Measurements from ENCODE around the gene CS.
"Not testable (repeated sequence)": the region's sequence is repeated elsewhere in the genome, so short reads cannot be mapped to it uniquely, and the experiment has no call there.

Gene CS

DNA sequence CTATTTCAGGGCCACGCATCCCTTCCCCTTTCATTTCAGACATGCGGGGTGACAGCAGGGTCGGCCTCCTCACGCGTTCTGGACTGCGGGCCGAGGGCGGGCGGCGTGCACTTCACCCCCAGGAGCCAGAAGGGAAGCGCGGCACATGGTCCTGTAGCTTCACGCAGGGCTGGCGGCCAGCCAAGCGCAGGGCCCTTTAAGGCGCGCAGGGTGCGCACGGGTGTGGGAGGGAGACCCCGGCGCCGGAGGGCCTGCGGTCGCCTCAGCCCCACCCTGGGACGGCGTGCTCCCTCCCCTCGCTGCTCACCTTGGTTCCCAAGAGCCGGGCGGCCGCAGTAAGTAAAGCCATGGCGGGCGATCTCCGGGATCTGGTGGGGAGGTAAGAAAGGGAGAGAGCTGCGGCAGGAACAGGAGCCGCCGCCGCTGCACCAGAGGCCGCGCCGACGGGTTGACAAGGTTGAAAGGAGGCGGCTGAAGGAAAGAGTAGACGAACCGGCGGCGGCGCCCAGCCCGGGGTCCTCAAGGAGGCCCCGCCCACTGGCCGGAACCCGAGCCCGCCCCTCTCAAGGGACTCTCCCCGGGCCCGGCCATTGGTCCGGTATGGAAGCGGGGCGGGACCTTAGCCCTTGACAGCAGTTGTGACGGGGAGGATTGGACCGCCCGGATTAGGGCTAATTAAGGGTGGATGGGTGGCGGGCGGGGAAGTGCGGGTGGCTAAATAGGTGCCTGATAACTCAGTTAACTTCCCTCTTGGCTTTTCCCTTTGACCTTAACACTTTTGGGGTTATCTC is at the start of gene CS:
Gene CS (minus strand): TSS at position 478 of the 791 bp plus-strand sequence. CDS start 129 bp downstream, at position 349.
- intact Hi-C loops (cut with DNase I): loop anchor here (5.0 kb wide), 1 partner anchor 43 kb away; the partner anchor contains the start of gene ANKRD52
- DNase-seq: peak; percentile 97 to 100 (median 99)

DNA sequence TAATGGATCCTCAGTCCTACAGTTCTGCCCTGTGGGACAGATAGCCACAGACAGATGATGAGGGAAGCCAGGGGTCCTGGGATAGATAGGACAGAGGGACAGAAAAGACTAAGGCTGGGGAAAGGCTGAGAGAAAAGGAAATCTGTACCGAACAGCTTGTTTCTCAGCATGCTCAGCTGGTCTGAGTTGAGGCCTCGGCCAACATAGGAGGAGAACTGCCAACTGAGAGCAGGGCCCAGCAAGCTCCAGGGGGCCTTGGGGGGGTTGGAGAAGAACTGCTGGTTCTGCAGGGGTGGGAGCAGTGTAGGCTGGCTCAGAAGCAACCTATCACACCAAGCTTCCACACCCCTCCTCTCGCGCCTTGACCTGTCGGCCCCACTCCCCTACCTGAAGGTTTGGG is 48.6 kb upstream of the CS start:
- no peak for DNase-seq
- intact Hi-C loops (cut with DNase I): no loop called here

DNA sequence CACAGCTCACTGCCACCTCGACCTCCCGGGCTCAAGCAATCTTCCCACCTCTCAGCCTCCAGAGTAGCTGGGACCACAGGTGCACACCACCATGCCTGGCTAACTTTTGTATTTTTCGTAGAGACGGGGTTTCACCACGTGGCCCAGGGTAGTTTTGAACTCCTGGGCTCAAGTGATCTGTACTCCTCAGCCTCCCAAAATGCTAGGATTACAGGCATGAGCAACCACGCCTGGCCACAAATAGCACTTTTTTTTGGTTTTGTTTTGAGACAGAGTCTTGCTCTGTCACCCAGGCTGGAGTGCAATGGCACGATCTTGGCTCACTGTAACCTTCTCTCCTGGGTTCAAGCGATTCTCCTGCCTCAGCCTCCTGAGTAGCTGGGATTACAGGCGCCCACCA is 47.1 kb upstream of the CS start:
- intact Hi-C loops (cut with DNase I); DNase-seq: not testable (repeated sequence)

DNA sequence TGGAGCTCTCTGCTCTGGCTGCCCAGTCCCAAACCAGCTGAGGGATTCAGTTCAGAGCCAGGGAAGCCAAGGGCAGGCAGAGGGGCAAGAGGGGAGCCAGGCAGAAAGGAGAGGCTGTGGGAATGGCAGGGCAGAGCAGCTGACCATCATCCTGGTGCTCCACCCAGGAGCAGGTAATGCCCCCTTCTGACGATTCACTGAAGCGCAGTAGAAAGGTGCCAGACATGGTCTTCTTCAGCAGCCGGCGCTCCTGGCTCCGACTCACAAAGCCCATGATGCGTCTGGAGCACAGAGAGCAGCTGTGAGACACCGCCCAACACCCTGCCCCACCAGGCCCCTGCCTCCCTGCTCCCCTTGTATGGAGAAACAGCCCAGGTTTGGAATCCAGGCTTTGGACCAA is 46.5 kb upstream of the CS start:
- no peak for DNase-seq
- intact Hi-C loops (cut with DNase I): no loop called here

DNA sequence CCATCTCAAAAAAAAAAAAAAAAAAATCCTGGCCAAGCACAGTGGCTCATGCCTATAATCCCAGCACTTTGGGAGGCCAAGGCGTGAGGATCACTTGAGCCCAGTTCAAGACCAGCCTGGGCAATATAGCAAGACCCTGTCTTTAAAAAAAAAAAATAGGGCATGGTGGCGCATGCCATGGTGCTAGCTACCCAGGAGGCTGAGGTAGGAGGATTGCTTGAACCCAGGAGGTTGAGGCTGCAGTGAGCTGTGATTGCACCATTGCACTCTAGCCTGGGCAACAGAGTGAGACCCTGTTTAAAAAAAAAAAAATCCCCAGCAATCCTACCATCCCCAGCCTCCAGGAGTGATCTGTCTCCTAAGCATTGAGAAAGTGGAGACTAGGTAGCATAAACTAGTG is 42.2 kb upstream of the CS start:
- intact Hi-C loops (cut with DNase I); DNase-seq: not testable (repeated sequence)

DNA sequence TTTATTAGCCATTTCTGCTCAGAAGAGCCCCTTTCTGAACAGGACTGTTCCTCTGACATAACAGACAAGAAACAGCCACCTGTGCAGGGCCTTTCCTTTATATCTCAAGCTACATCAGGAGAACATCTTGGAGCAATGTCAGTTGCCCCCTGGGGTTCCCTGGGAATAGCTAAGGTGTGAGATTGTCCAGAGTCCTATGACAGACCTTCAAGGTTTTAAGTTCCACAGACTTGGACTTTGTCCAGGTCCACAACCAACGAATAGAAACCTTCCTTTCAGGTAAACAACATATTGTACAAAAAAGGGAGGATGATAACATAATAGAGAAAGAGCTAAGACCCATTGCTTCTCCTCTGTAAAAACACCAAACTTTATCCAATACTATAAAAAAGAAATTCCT is 41.5 kb upstream of the CS start:
- intact Hi-C loops (cut with DNase I): no loop called here
- no peak for DNase-seq

- DNase-seq: no peak
- intact Hi-C loops (cut with DNase I): no loop called here
These were observed 39.0 kb upstream of the CS start for GRCh38 chr12:56339158-56339422.

- no peak for DNase-seq
- intact Hi-C loops (cut with DNase I): no loop called here
These were observed 38.4 kb upstream of the CS start, which contains the start of gene IL23A for GRCh38 chr12:56338308-56339157. IL23A (plus strand) TSS chr12:56338884; CDS start chr12:56339045, 161 bp downstream.

- intact Hi-C loops (cut with DNase I): no loop called here
- DNase-seq: no peak
These were observed 37.7 kb upstream of the CS start for GRCh38 chr12:56337753-56338251.

GRCh38 chr12:56336361-56337167 is 36.4 kb upstream of the CS start:
- DNase-seq: peak in 13 of 42 donors; percentile 14 to 45 (median 22)
- intact Hi-C loops (cut with DNase I): no loop called here

GRCh38 chr12:56335527-56335926 is 35.4 kb upstream of the CS start:
- DNase-seq; intact Hi-C loops (cut with DNase I): not testable (repeated sequence)

GRCh38 chr12:56334490-56334793 is 34.3 kb upstream of the CS start:
- intact Hi-C loops (cut with DNase I): loop anchor here (5.0 kb wide), 1 partner anchor 133 kb away; the partner anchor contains the start of gene SPRYD4
- DNase-seq: no peak

GRCh38 chr12:56333679-56334489 is 33.8 kb upstream of the CS start, which contains the start of gene PAN2:
PAN2 (minus strand) TSS chr12:56334000; CDS start chr12:56333094, 906 bp downstream.
- peak; percentile 90 to 98 (median 96) for DNase-seq
- intact Hi-C loops (cut with DNase I): loop anchor here (5.0 kb wide), 1 partner anchor 133 kb away; the partner anchor contains the start of gene SPRYD4

DNA sequence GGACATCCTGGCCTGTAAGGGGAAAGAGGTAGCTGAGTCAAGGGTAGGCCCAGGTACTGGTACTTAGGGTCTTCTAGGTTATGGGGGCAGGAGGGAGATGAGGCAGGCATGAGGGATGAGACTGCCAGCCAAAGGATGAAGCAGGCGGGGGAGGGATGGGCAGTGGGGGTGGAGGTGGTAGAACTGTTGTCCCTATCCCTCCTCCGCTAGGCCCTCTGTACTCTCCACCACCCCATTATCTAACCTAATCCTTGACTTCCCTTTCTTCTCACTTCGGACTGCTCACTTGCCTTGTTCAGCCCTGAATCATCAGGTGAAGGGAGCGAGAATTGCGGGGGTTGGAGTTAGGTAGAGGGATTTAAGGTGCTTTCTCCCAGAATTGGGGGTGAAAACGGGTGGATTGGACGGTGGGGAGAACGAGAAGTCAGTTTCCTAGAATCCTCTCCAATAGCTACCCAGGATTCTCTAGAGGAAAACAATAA is 33.1 kb upstream of the CS start:
- intact Hi-C loops (cut with DNase I): loop anchor here (5.0 kb wide), 1 partner anchor 134 kb away; the partner anchor contains the start of gene SPRYD4
- DNase-seq: peak in 2 of 42 donors; percentile 15 to 58

GRCh38 chr12:56332512-56333196 is 32.5 kb upstream of the CS start:
- intact Hi-C loops (cut with DNase I): loop anchor here (5.0 kb wide), 1 partner anchor 135 kb away; the partner anchor contains the start of gene SPRYD4
- DNase-seq: no peak

- no peak for DNase-seq
- intact Hi-C loops (cut with DNase I): loop anchor here (5.0 kb wide), 1 partner anchor 136 kb away; the partner anchor contains the start of gene SPRYD4
These were observed 30.9 kb upstream of the CS start for GRCh38 chr12:56330936-56331490.

- no peak for DNase-seq
- intact Hi-C loops (cut with DNase I): no loop called here
These were observed 26.4 kb upstream of the CS start for GRCh38 chr12:56326533-56326932.

Measured in head of caudate nucleus (tissue), 42 donors.